Stomach (tissue), 4 donors: Measurements from ENCODE around the gene ZNF883.

Source experiments
- CTCF ChIP-seq, 7 experiments: fragments of 450-650 bp in 4 of 7; fragments of 200-600 bp in 3 of 7; sonication (generic) in 3 of 7; IDR thresholded peaks; one replicate each; pipeline ENCODE4 v1.5.1; 2016 to 2019; ENCODE audit warnings: antibody characterized with exemption in 7 of 7, control low read depth in 2 of 7, mild to moderate bottlenecking in 1 of 7
- POLR2A ChIP-seq, 4 donors: fragments of 450-650 bp; IDR thresholded peaks; one replicate each; pipeline ENCODE4 v1.6.1; 2016; ENCODE audit warnings: antibody characterized with exemption in 4 of 4, control low read depth in 2 of 4, mild to moderate bottlenecking in 1 of 4, moderate library complexity in 1 of 4

- TF ChIP-seq POLR2A (IDR thresholded peaks at IDR 0.05) (no peak), CTCF (IDR thresholded peaks at IDR 0.05) (no peak)
Observed at GRCh38 chr9:112914524-112914923, 97.5 kb downstream of the ZNF883 start.
